G401.6 (cell line): Measurements from ENCODE around the gene BLOC1S4.

Source experiments
- FAIRE-seq: peaks from 2 replicates; lab custom pipeline; 2012; peaks lifted over from hg19 to GRCh38; lab: Jason Lieb, UNC

The BLOC1S4 gene

GRCh38 chr4:6765703-6766102, 49.7 kb downstream of the BLOC1S4 start:
- no peak for FAIRE-seq
